Naive B cell (primary cell): ENCODE measurements around the gene TSLP. TPM values are rescaled to one million over a fixed set of nuclear protein-coding genes. Genes with fewer than 3 reads are reported as not detected.

ENCODE experiments used
- ATAC-seq, 2 donors: fragments of 150-1000 bp; cut with Tn5 transposase; 2 replicates each; pipeline ENCODE4 v1.10.0; 2021; ENCODE audit warnings: low read depth in 2 of 2, mild to moderate bottlenecking in 2 of 2, moderate library complexity in 2 of 2
- DNase-seq: peaks from one replicate; pipeline ENCODE4 v3.0.0; 2022
- H3K27ac Mint-ChIP-seq, 6 donors: one replicate each; pipeline ENCODE4 v1.8.0; 2020 to 2022; ENCODE audit warnings: mild to moderate bottlenecking in 6 of 6, mixed read lengths in 6 of 6, moderate library complexity in 5 of 6, inconsistent platforms in 2 of 6
- H3K27me3 Mint-ChIP-seq, 3 donors: one replicate each; pipeline ENCODE4 v1.8.0; 2021 to 2022; ENCODE audit warnings: mixed read lengths in 3 of 3, mild to moderate bottlenecking in 1 of 3
- H3K36me3 Mint-ChIP-seq, 2 donors: one replicate each; pipeline ENCODE4 v1.8.0; 2020 to 2022; ENCODE audit warnings: mixed read lengths in 2 of 2, inconsistent platforms in 1 of 2, mild to moderate bottlenecking in 1 of 2
- H3K4me1 Mint-ChIP-seq, 3 donors: one replicate each; pipeline ENCODE4 v1.8.0; 2020 to 2022; ENCODE audit warnings: mixed read lengths in 3 of 3, inconsistent platforms in 1 of 3, mild to moderate bottlenecking in 1 of 3, moderate library complexity in 1 of 3
- H3K4me3 Mint-ChIP-seq, 8 donors: one replicate each; pipeline ENCODE4 v1.8.0; 2020 to 2022; ENCODE audit warnings: mild to moderate bottlenecking in 8 of 8, mixed read lengths in 8 of 8, moderate library complexity in 8 of 8, inconsistent platforms in 2 of 8
- H3K9me3 Mint-ChIP-seq, 7 donors: one replicate each; pipeline ENCODE4 v1.8.0; 2020 to 2022; ENCODE audit warnings: mixed read lengths in 7 of 7, mild to moderate bottlenecking in 5 of 7, inconsistent platforms in 2 of 7, moderate library complexity in 1 of 7
- polyA plus RNA-seq, 6 donors: library from polyadenylated mRNA; unstranded; fragments of 300-500 nt; fragmentation: Illumina TruSeq; gene quantifications; one replicate each; pipeline ENCODE4 v1.2.3, GENCODE V29; 2021; ENCODE audit warnings: low read depth in 6 of 6

TSLP gene
- polyA plus RNA-seq, result not detected

GRCh38 chr5:111071413-111071812 lies at the start of gene TSLP:
TSLP (plus strand) TSS chr5:111071713; CDS start chr5:111071891, 178 bp downstream.
- peaks cover 10 to 33% (median 11%) of the 10 kb centered on the region in 3 donors for H3K4me1 Mint-ChIP-seq
- H3K4me3 Mint-ChIP-seq, result peak within 1 kb of the TSS; percentile 19 to 95 (median 80)
- peaks cover 0 to 8% of the 10 kb centered on the region in 2 donors for H3K36me3 Mint-ChIP-seq
- H3K27ac Mint-ChIP-seq, result peak within 1 kb of the TSS in 1 of 6 donors; percentile 46
- H3K27me3 Mint-ChIP-seq, result peaks cover 72 to 95% (median 83%) of the 10 kb centered on the region in 3 donors
- ATAC-seq (no peak), DNase-seq (no peak)
- peaks cover 0 to 4% (median 0%) of the 10 kb centered on the region in 7 donors for H3K9me3 Mint-ChIP-seq

DNA sequence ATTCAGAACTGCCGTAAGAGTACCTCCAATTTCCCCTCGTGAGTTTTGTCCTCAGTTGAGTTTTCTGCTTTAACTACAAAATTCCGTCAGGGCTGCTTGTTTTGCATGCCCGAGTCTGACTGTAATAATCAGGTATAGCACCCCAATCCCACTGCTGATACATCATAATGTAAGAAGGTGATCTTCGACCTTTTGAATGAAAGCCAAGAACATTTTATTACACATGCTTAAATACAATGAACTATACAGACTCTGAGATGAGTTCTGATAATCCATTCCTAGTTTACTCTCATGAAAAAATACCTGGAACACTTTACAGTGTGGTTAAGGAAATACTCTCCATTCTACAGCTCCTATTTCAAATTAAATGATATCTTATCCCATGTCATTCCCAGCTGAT lies 49.2 kb upstream of the TSLP start:
- no peak for ATAC-seq
- Mint-ChIP-seq H3K36me3 (no peaks in the 10 kb centered on the region), H3K27me3 (peaks cover 0 to 5% (median 0%) of the 10 kb centered on the region in 3 donors), H3K27ac (no peak overlapping the region), H3K4me1 (no peaks in the 10 kb centered on the region), H3K4me3 (no peak overlapping the region), H3K9me3 (no peaks in the 10 kb centered on the region)
- no peak for DNase-seq

DNA sequence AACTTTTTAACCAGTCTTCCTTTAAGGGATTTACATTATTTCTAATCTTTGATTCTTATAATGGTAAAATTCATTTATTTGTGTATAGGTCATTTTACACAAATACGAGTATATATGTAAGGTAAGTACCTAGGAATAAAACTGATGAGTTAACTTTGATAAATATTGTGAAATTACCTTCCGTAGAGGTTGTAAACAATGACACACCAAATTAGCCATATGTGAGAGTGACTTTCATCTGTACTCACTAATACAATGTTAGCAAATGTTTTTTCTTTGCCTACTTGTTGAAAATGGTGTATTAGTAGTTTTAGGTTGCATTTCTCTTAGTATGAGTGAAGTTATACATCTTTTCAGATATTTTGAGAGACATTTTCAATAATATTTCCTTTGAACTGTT lies 42.6 kb upstream of the TSLP start:
- no peak overlapping the region for H3K4me3 Mint-ChIP-seq
- H3K4me1 Mint-ChIP-seq, result no peaks in the 10 kb centered on the region
- peaks cover 0 to 5% (median 0%) of the 10 kb centered on the region in 7 donors for H3K9me3 Mint-ChIP-seq
- no peak overlapping the region for H3K27ac Mint-ChIP-seq
- ATAC-seq (no peak), DNase-seq (no peak)
- peaks cover 0 to 5% (median 0%) of the 10 kb centered on the region in 3 donors for H3K27me3 Mint-ChIP-seq
- no peaks in the 10 kb centered on the region for H3K36me3 Mint-ChIP-seq

GRCh38 chr5:111043712-111044506 lies 27.6 kb upstream of the TSLP start:
- H3K4me1 Mint-ChIP-seq, result no peaks in the 10 kb centered on the region
- H3K9me3 Mint-ChIP-seq, result peaks cover 0 to 4% (median 0%) of the 10 kb centered on the region in 7 donors
- H3K36me3 Mint-ChIP-seq, result no peaks in the 10 kb centered on the region

DNA sequence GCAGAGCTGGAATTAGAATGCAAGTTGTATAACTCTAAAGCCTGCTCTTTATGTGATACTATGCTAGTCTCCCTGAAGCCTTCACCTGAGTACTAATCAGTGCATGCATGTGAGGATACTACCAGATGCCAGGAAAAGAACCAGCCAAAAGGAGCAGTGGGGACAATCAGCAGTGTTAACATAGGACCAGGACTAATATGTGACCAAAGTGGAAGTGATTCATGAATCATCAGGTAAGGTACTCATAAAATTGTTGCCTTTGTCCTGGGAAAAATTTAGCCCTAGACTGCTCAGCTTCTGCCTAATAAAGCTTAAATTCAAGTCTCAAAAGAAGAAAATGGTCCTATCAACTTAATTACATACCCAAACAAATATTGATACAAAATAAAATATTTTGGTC lies 13.4 kb upstream of the TSLP start:
- H3K4me1 Mint-ChIP-seq, result no peaks in the 10 kb centered on the region
- H3K27me3 Mint-ChIP-seq, result peaks cover 17 to 49% (median 47%) of the 10 kb centered on the region in 3 donors
- no peak for DNase-seq
- H3K4me3 Mint-ChIP-seq, result no peak overlapping the region
- no peak overlapping the region for H3K27ac Mint-ChIP-seq
- no peak for ATAC-seq
- peaks cover 3 to 24% (median 7%) of the 10 kb centered on the region in 7 donors for H3K9me3 Mint-ChIP-seq
- H3K36me3 Mint-ChIP-seq, result peaks cover 0 to 6% of the 10 kb centered on the region in 2 donors

More at GRCh38 chr5:111043712-111044506, 27.6 kb upstream of the TSLP start:
- H3K4me3 Mint-ChIP-seq, result no peak overlapping the region
- ATAC-seq (no peak), DNase-seq (no peak)
- H3K27me3 Mint-ChIP-seq, result peaks cover 0 to 8% (median 0%) of the 10 kb centered on the region in 3 donors
- H3K27ac Mint-ChIP-seq, result peak overlapping the region in 1 of 6 donors; percentile 47

DNA sequence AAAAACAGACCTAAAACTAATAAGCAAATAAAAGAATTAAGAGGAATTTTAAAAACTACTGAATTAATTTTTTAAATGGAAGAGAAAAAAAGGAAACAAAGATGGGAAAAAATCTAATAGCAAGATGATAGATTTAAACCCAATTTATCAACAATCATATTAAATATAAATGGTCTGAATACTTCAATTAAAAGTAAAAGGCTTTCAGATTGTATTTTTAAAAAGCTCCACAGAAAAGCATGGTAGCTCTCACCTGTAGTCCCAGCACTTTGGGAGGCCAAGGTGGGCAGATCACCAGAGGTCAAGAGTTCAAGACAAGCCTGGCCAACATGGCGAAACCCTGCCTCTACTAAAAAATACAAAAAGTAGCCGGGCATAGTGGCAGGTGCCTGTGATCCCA lies 11.3 kb upstream of the TSLP start:
- peaks cover 21 to 66% (median 37%) of the 10 kb centered on the region in 3 donors for H3K27me3 Mint-ChIP-seq
- H3K4me3 Mint-ChIP-seq, result no peak overlapping the region
- no peaks in the 10 kb centered on the region for H3K4me1 Mint-ChIP-seq

DNA sequence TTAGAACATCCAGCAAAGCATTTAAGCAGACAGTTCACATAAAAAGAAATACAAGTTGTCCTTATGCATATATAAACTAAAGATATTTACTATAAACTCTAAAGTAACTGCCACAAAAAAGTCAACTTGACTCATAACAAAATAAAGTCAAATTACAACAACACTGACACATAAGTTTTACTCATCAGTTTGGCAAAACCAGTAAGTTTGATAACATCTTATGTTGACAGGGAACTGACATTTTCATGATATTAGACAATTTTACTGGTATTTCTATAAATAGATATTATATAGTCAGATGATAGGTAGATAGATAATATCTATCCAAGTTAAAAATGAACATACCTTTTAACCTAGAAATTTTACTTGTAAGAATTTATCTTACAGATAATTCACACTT lies 9.9 kb upstream of the TSLP start:
- H3K9me3 Mint-ChIP-seq, result peaks cover 0 to 16% (median 7%) of the 10 kb centered on the region in 7 donors
- no peak overlapping the region for H3K4me3 Mint-ChIP-seq
- no peak overlapping the region for H3K27ac Mint-ChIP-seq
- H3K36me3 Mint-ChIP-seq, result peaks cover 0 to 6% of the 10 kb centered on the region in 2 donors
- H3K4me1 Mint-ChIP-seq, result no peaks in the 10 kb centered on the region
- no peak for ATAC-seq
- no peak for DNase-seq
- H3K27me3 Mint-ChIP-seq, result peaks cover 33 to 66% (median 39%) of the 10 kb centered on the region in 3 donors

More for the DNA sequence above, 11.3 kb upstream of the TSLP start:
- Mint-ChIP-seq H3K9me3 (peaks cover under 1 to 16% (median 7%) of the 10 kb centered on the region in 7 donors), H3K27ac (no peak overlapping the region), H3K36me3 (peaks cover 0 to 6% of the 10 kb centered on the region in 2 donors)
- ATAC-seq (no peak), DNase-seq (no peak)

DNA sequence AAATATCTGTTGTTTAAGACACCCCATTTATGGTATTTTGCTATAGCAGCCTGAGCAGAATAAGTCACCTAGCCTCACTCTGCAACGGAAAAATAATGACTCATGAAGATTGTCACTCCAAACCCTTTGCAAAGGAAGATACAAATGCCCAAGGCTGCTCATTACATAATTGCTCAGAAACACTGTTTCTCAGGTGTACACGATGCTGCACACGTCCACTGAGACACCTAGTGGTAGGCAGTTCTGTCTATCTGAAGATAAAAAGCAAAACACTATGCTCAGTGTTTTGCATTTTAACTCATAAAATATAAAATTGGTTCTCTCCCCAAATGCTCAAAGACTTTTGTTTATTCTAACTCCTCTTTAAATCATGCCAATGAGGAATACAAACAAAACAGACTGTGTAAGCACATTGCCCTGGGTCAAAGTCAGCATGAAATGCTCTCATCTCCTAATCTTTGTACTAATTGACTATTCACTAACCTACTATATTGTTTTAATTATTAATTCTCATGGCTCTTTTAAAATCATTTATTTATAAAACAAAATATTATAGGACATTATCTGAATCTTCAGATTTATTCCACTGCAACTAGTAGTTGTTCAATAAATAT lies 7.7 kb upstream of the TSLP start:
- Mint-ChIP-seq H3K27ac (no peak overlapping the region), H3K27me3 (peaks cover 36 to 66% (median 38%) of the 10 kb centered on the region in 3 donors), H3K36me3 (peaks cover 0 to 2% of the 10 kb centered on the region in 2 donors), H3K4me3 (no peak overlapping the region), H3K4me1 (no peaks in the 10 kb centered on the region), H3K9me3 (peaks cover 0 to 10% (median 5%) of the 10 kb centered on the region in 7 donors)
- no peak for DNase-seq
- ATAC-seq, result no peak

- Mint-ChIP-seq H3K27ac (no peak overlapping the region), H3K4me1 (peaks cover 0 to 15% (median 0%) of the 10 kb centered on the region in 3 donors), H3K9me3 (no peaks in the 10 kb centered on the region), H3K4me3 (no peak overlapping the region), H3K27me3 (peaks cover 55 to 83% (median 57%) of the 10 kb centered on the region in 3 donors), H3K36me3 (no peaks in the 10 kb centered on the region)
- no peak for ATAC-seq
- no peak for DNase-seq
These were observed 5.1 kb upstream of the TSLP start for GRCh38 chr5:111066261-111066938.

- Mint-ChIP-seq H3K9me3 (peaks cover 0 to 1% (median 0%) of the 10 kb centered on the region in 7 donors), H3K27ac (no peak overlapping the region), H3K4me1 (peaks cover 6 to 24% (median 6%) of the 10 kb centered on the region in 3 donors), H3K27me3 (peaks cover 71 to 99% (median 75%) of the 10 kb centered on the region in 3 donors), H3K36me3 (peaks cover 0 to 3% of the 10 kb centered on the region in 2 donors), H3K4me3 (no peak overlapping the region)
- ATAC-seq (no peak), DNase-seq (no peak)
These were observed 3.3 kb upstream of the TSLP start for GRCh38 chr5:111068213-111068612.

- ATAC-seq (no peak), DNase-seq (no peak)
- peaks cover 0 to 8% of the 10 kb centered on the region in 2 donors for H3K36me3 Mint-ChIP-seq
- peaks cover 74 to 100% (median 87%) of the 10 kb centered on the region in 3 donors for H3K27me3 Mint-ChIP-seq
- H3K9me3 Mint-ChIP-seq, result peaks cover 0 to 4% (median 0%) of the 10 kb centered on the region in 7 donors
- H3K4me1 Mint-ChIP-seq, result peaks cover 10 to 33% (median 11%) of the 10 kb centered on the region in 3 donors
- peak overlapping the region in 1 of 8 donors; percentile 10 for H3K4me3 Mint-ChIP-seq
- H3K27ac Mint-ChIP-seq, result no peak overlapping the region
These were observed 1.7 kb upstream of the TSLP start for GRCh38 chr5:111069839-111070238.

- Mint-ChIP-seq H3K4me1 (peaks cover 10 to 33% (median 11%) of the 10 kb centered on the region in 3 donors), H3K27me3 (peaks cover 77 to 100% (median 90%) of the 10 kb centered on the region in 3 donors), H3K27ac (peak overlapping the region in 1 of 6 donors; percentile 46), H3K4me3 (peak overlapping the region in 3 of 8 donors; percentile 10 to 54 (median 42)), H3K36me3 (peaks cover 0 to 8% of the 10 kb centered on the region in 2 donors), H3K9me3 (peaks cover 0 to 4% (median 0%) of the 10 kb centered on the region in 7 donors)
- no peak for DNase-seq
- ATAC-seq, result peak in 1 of 2 donors; percentile 23
These were observed 1.0 kb upstream of the TSLP start for GRCh38 chr5:111070272-111071134.
